K562 (cell line): ENCODE data around the gene CHORDC1. TPM values are rescaled to one million over a fixed set of nuclear protein-coding genes. Genes with fewer than 3 reads are reported as not detected.

Source experiments
- ATAC-seq: fragments of 200-7000 bp; cut with Tn5 transposase; 3 replicates; pipeline ENCODE4 v1.9.1; 2020; ENCODE audit warnings: moderate library complexity
- BruUV-seq: library from RNA; stranded (reverse); fragments of 400-500 nt; replicated peaks from 2 replicates; lab custom pipeline; 2021; lab: Mats Ljungman, UMichigan
- CTCF ChIA-PET: fragments of 300-600 bp; formaldehyde crosslinking; extraction: SDS; loops from one replicate; lab custom pipeline; 2021; ENCODE audit warnings: low intra/inter-chr PET ratio; lab: Yijun Ruan, JAX
- POLR2A ChIA-PET: fragments of 300-600, 350-650 bp; sonication (Branson Sonifier 250); formaldehyde crosslinking; extraction: SDS; loops from one replicate; lab custom pipeline; 2021; ENCODE audit warnings: antibody characterized with exemption, inconsistent platforms; lab: Yijun Ruan, JAX
- DNase-seq, 4 experiments: peaks; one replicate each; pipeline versions ENCODE4 v3.0.0 to v3.0.0-alpha.2; 2011 to 2018; ENCODE audit warnings: low spot score in 3 of 4, mixed read lengths in 3 of 4; ENCODE audit errors: extremely low read depth in 1 of 4
- FAIRE-seq: peaks from 2 replicates; lab custom pipeline; 2011; peaks lifted over from hg19 to GRCh38; lab: Jason Lieb, UNC
- H2AFZ ChIP-seq: 2 replicates; pipeline ENCODE4 v1.6.0; 2011; ENCODE audit warnings: low read depth, low read length, control low read depth, inconsistent platforms
- H3K27ac ChIP-seq: fragments of 200-600 bp; 3 replicates; pipeline ENCODE4 v1.8.0; 2011; ENCODE audit warnings: low read depth, mild to moderate bottlenecking, control low read depth, inconsistent platforms, low read length, moderate library complexity, mixed read lengths; ENCODE audit errors: extremely low read depth
- H3K27me3 ChIP-seq, 2 experiments: fragments of 300-600 bp in 1 of 2; 2 replicates in 1 of 2; 3 replicates in 1 of 2; pipeline versions ENCODE4 v1.6.0 to v1.8.0; 2011; ENCODE audit warnings: inconsistent platforms in 2 of 2, low read length in 2 of 2, mild to moderate bottlenecking in 1 of 2, mixed read lengths in 1 of 2, moderate library complexity in 1 of 2; ENCODE audit not compliant: control insufficient read depth in 2 of 2, insufficient read depth in 2 of 2
- H3K36me3 ChIP-seq: fragments of 300-600 bp; 3 replicates; pipeline ENCODE4 v1.8.0; 2011; ENCODE audit warnings: mild to moderate bottlenecking, low read length, inconsistent platforms; ENCODE audit not compliant: control insufficient read depth, insufficient read depth
- H3K4me1 ChIP-seq, 2 experiments: fragments of 200-600 bp in 1 of 2; replicated peaks in 1 of 2; 2 replicates in 1 of 2; 3 replicates in 1 of 2; pipeline versions ENCODE4 v1.5.1 to v1.8.0; 2011; ENCODE audit warnings: inconsistent platforms in 2 of 2, low read length in 2 of 2, mild to moderate bottlenecking in 1 of 2, mixed read lengths in 1 of 2, moderate library complexity in 1 of 2; ENCODE audit not compliant: control insufficient read depth in 2 of 2, insufficient read depth in 2 of 2
- H3K4me2 ChIP-seq: 2 replicates; pipeline ENCODE4 v1.6.1; 2011; ENCODE audit warnings: low read length, control low read depth, inconsistent platforms, mixed read lengths; ENCODE audit not compliant: insufficient read depth
- H3K4me3 ChIP-seq: fragments of 200-600 bp; sonication (generic), shearing (Covaris generic); 2 replicates; pipeline ENCODE4 v1.5.1; 2016; ENCODE audit warnings: control low read depth, inconsistent platforms
- H3K79me2 ChIP-seq: fragments of 200-600 bp; 3 replicates; pipeline ENCODE4 v1.8.0; 2011; ENCODE audit warnings: low read length, inconsistent platforms; ENCODE audit not compliant: control insufficient read depth, insufficient read depth
- H3K9ac ChIP-seq, 2 experiments: 2 replicates each; pipeline versions ENCODE4 v1.6.0 to v1.6.1; 2011; ENCODE audit warnings: low read depth in 2 of 2, low read length in 2 of 2, control low read depth in 1 of 2, inconsistent platforms in 1 of 2, mild to moderate bottlenecking in 1 of 2, mixed read lengths in 1 of 2; ENCODE audit not compliant: insufficient read depth in 1 of 2
- H3K9me1 ChIP-seq: one replicate; pipeline ENCODE4 v1.6.0; 2011; ENCODE audit warnings: inconsistent platforms, mild to moderate bottlenecking, low read length, moderate library complexity; ENCODE audit not compliant: control insufficient read depth, insufficient read depth
- H3K9me3 ChIP-seq: replicated peaks from 2 replicates; pipeline ENCODE4 v1.5.1; 2011; ENCODE audit warnings: low read depth, low read length, inconsistent platforms; ENCODE audit not compliant: control insufficient read depth, insufficient read depth
- H4K20me1 ChIP-seq: replicated peaks from 2 replicates; pipeline ENCODE4 v1.6.1; 2011; ENCODE audit warnings: low read length, inconsistent platforms, mixed read lengths; ENCODE audit not compliant: control insufficient read depth, insufficient read depth
- CBX3 ChIP-seq, 2 experiments: IDR thresholded peaks; 1 replicate in 1 of 2; 2 replicates in 1 of 2; pipeline ENCODE4 v1.6.1; 2012; ENCODE audit warnings: inconsistent platforms in 2 of 2, low read length in 2 of 2, borderline replicate concordance in 1 of 2, control low read depth in 1 of 2
- FOSL1 ChIP-seq: fragments of 200-800 bp; sonication (Bioruptor generic); conservative IDR thresholded peaks from 2 replicates; pipeline ENCODE4 v1.6.1; 2016; ENCODE audit warnings: missing genetic modification characterization, missing compliant biosample characterization
- MBD1 ChIP-seq: fragments of 250-450 bp; sonication (Bioruptor Pico); IDR thresholded peaks from 2 replicates; pipeline ENCODE4 v1.8.0; 2022; ENCODE audit warnings: inconsistent platforms
- SETDB1 ChIP-seq: IDR thresholded peaks from one replicate; pipeline ENCODE4 v1.6.1; 2012; ENCODE audit warnings: low read length, control low read depth, inconsistent platforms
- WGBS: fragments of 100-300 bp; shearing (Covaris generic); methylation state at CpG from one replicate; pipeline ENCODE4 v1.1.6; 2016; ENCODE audit warnings: low coverage, mixed read lengths; ENCODE audit not compliant: insufficient coverage; ENCODE audit errors: missing lambda C conversion rate; 5-methylcytosine and 5-hydroxymethylcytosine counted together
- in situ Hi-C: fragments of 300-500 bp; cut with MboI; formaldehyde crosslinking; loops from 4 replicates; pipeline ENCODE4 v1.15.0; 2018; ENCODE audit warnings: inconsistent platforms, mixed read lengths
- intact Hi-C: fragments of 100-400 bp; cut with micrococcal nuclease; formaldehyde crosslinking; loops from 2 replicates; pipeline ENCODE4 v1.14.2; 2022
- polyA plus RNA-seq, 8 experiments: library from polyadenylated mRNA; depleted of rRNA in 4 of 8; stranded (reverse) in 5 of 8; unstranded in 3 of 8; fragments of >200 nt; fragmentation: Nextera tagmentation in 2 of 8; fragmentation: Illumina TruSeq in 1 of 8; extraction: Ambion mirVana in 2 of 8; extraction: Trizol in 1 of 8; gene quantifications; 2 replicates each; pipeline versions ENCODE4 v1.2.1 to v1.2.3, GENCODE V29; 2011 to 2014; ENCODE audit warnings: inconsistent platforms in 1 of 8, missing spikeins in 1 of 8
- total RNA-seq, 7 experiments: library from RNA; depleted of rRNA in 6 of 7; stranded (reverse); fragments of >200 nt in 6 of 7; fragmentation: Illumina TruSeq in 2 of 7; extraction: Trizol in 2 of 7; gene quantifications; 2 replicates each; pipeline versions ENCODE4 v1.2.1 to v1.2.3, GENCODE V29; 2011 to 2021; ENCODE audit warnings: low replicate concordance in 1 of 7

The CHORDC1 gene
- total and polyA plus RNA-seq, 9 of the 15 experiments (the other 6 are each of a cell fraction or from before 2014, with no cell fraction given): 68.7 to 148 (median 112) TPM

- 0% methylated on average over 1 of the region's 1 CpG for WGBS
- peak; percentile 44 for TF ChIP-seq FOSL1
- TF ChIP-seq MBD1: no peak
- no peak overlapping the region for H2AFZ ChIP-seq
- ATAC-seq (no peak), DNase-seq (peak in 1 of 4 experiments; percentile 14), FAIRE-seq (no peak)
- H3K27me3 ChIP-seq: no peaks in the 10 kb centered on the region
- peaks cover 94% of the 10 kb centered on the region for H3K79me2 ChIP-seq
- H3K9me1 ChIP-seq: no peaks in the 10 kb centered on the region
- intact Hi-C loops: no loop called here
- in situ Hi-C loops: no loop called here
- peak overlapping the region; percentile 57; the same call in 2 of the 3 replicates for H3K27ac ChIP-seq
- peak overlapping the region; percentile 89 for H3K4me3 ChIP-seq
- peaks cover 5 to 9% of the 10 kb centered on the region in 2 experiments; a peak in 4 of 5 replicates for H3K4me1 ChIP-seq
- BruUV-seq: no TSS peak
- peaks cover 6% of the 10 kb centered on the region; the same call in 1 of the 2 replicates for H4K20me1 ChIP-seq
- peak overlapping the region; percentile 97 for H3K4me2 ChIP-seq
- H3K36me3 ChIP-seq: peaks cover 46% of the 10 kb centered on the region
- ChIA-PET CTCF (no interaction called here), POLR2A (interaction anchor here (0.9 to 1.5 kb wide), 2 partner anchors 20 to 23 kb away, joined by 3 to 4 read pairs; no protein-coding TSS in a partner anchor)
- H3K9me3 ChIP-seq: no peaks in the 10 kb centered on the region
- peak overlapping the region in 1 of 2 experiments; percentile 76; a peak in 3 of 4 replicates for H3K9ac ChIP-seq
Observed at GRCh38 chr11:90220391-90220790, 2.5 kb downstream of the CHORDC1 start.

GRCh38 chr11:90219438-90219837 is 3.4 kb downstream of the CHORDC1 start:
- H3K4me1 ChIP-seq: peaks cover 5 to 9% of the 10 kb centered on the region in 2 experiments; a peak in 4 of 5 replicates
- no peak overlapping the region for H3K4me3 ChIP-seq
- no peaks in the 10 kb centered on the region for H3K9me3 ChIP-seq
- no peak overlapping the region for H3K9ac ChIP-seq
- H3K9me1 ChIP-seq: no peaks in the 10 kb centered on the region
- ATAC-seq (no peak), DNase-seq (no peak), FAIRE-seq (no peak)
- in situ Hi-C loops: no loop called here
- H3K79me2 ChIP-seq: peaks cover 99% of the 10 kb centered on the region
- peak overlapping the region; percentile 26 for H3K4me2 ChIP-seq
- ChIA-PET CTCF (no interaction called here), POLR2A (interaction anchor here (1.5 kb wide), 1 partner anchor 21 kb away, joined by 4 read pairs; no protein-coding TSS in a partner anchor)
- no TSS peak for BruUV-seq
- H3K36me3 ChIP-seq: peaks cover 55% of the 10 kb centered on the region
- no peak overlapping the region for H2AFZ ChIP-seq
- no peaks in the 10 kb centered on the region for H3K27me3 ChIP-seq
- H4K20me1 ChIP-seq: peaks cover 6% of the 10 kb centered on the region; the same call in 1 of the 2 replicates
- 72% methylated on average over 6 of the region's 6 CpGs for WGBS
- intact Hi-C loops: no loop called here
- no peak overlapping the region for H3K27ac ChIP-seq
- no peak for TF ChIP-seq SETDB1
- TF ChIP-seq CBX3 (IDR thresholded peaks at IDR 0.05; ENCODE audit: borderline replicate concordance in 1 of 2, low read length in 2 of 2): peak in 1 of 2 experiments; percentile 24; a peak in 1 of 3 replicates
